Pancreas (tissue), 10 donors: ENCODE data around the gene DOK4. TPM values are rescaled to one million over a fixed set of nuclear protein-coding genes. Genes with fewer than 3 reads are reported as not detected.

ENCODE experiments used
- ATAC-seq, 4 donors: fragments of 200-7000 bp; cut with Tn5 transposase; one replicate each; pipeline versions ENCODE4 v1.8.0 to v1.9.1; 2020; ENCODE audit warnings: mild to moderate bottlenecking in 4 of 4, moderate library complexity in 4 of 4
- DNase-seq, 6 donors: peaks; one replicate each; pipeline ENCODE4 v3.0.0-alpha.2; 2020
- FAIRE-seq: peaks from 2 replicates; lab custom pipeline; 2012; peaks lifted over from hg19 to GRCh38; lab: Jason Lieb, UNC
- H3K27ac ChIP-seq, 4 donors: fragments of 200-600 bp; sonication (generic); 1 replicate in 3 of 4; 2 replicates in 1 of 4; pipeline versions ENCODE4 v1.5.0 to v1.8.0; 2020
- H3K27me3 ChIP-seq, 4 donors: fragments of 200-600 bp; one replicate each; pipeline ENCODE4 v1.8.0; 2021
- H3K36me3 ChIP-seq, 3 donors: fragments of 200-600 bp; sonication (generic) in 1 of 3; one replicate each; pipeline versions ENCODE4 v1.5.0 to v1.8.0; 2020 to 2021
- H3K4me1 ChIP-seq, 3 donors: fragments of 200-600 bp; one replicate each; pipeline ENCODE4 v1.8.0; 2021
- H3K4me3 ChIP-seq, 4 donors: fragments of 200-600 bp; sonication (generic) in 2 of 4; one replicate each; pipeline versions ENCODE4 v1.5.0 to v1.8.0; 2020 to 2021
- H3K9me3 ChIP-seq, 4 donors: fragments of 200-600 bp; one replicate each; pipeline ENCODE4 v1.8.0; 2021
- WGBS, 2 donors: extraction: QIAGEN DNeasy Blood & Tissue Kit; methylation state at CpG; one replicate each; pipeline ENCODE4 v1.1.7; 2013; 5-methylcytosine and 5-hydroxymethylcytosine counted together
- intact Hi-C, 3 donors: fragments of 100-400 bp; cut with DNase I; formaldehyde crosslinking; loops; one replicate each; pipeline versions ENCODE4 v1.11.1 to v1.14.2; 2022
- polyA plus RNA-seq, 2 donors: library from polyadenylated mRNA; stranded (reverse); fragments of 200-250 nt; gene quantifications; one replicate each; pipeline ENCODE4 v1.2.3, GENCODE V29; 2013
- total RNA-seq, 6 donors: library from RNA; stranded (reverse); fragmentation: NEBNext Ultra II Directional in 4 of 6; extraction: Animal tissue kit (Norgen Biotek cat#: 25700) in 4 of 6; gene quantifications; one replicate each; pipeline versions ENCODE4 v1.2.1 to v1.2.4, GENCODE V29; 2021 to 2023
- TF ChIP-seq, protein P1 (sequence below), 4 donors: fragments of 200-600 bp; sonication (generic) in 3 of 4; IDR thresholded peaks; one replicate each; pipeline versions ENCODE4 v1.5.0 to v1.8.0; 2021; ENCODE audit warnings: antibody characterized with exemption in 4 of 4
- donor health status: healthy with polysubstance abuse.
- donor health status: DM: no; HTN: no; CAD: no; lungs with moderate emphysema.
- donor health status: DM: no; HTN: no; CAD: no.
- donor health status: control.
- donor health status: control.
- donor health status: Bipolar disorder and iron deficiency.
- donor health status: DM: yes; HTN: yes; CAD: no.
- donor health status: DM: no; HTN: no; CAD: no.
- donor health status: DM: no; HTN: no; CAD: no.
- donor health status: DM: yes; HTN: yes; CAD: no.

Gene DOK4
- total and polyA plus RNA-seq, 8 donors, result 9.2 to 26.4 (median 15.5) TPM

DNA sequence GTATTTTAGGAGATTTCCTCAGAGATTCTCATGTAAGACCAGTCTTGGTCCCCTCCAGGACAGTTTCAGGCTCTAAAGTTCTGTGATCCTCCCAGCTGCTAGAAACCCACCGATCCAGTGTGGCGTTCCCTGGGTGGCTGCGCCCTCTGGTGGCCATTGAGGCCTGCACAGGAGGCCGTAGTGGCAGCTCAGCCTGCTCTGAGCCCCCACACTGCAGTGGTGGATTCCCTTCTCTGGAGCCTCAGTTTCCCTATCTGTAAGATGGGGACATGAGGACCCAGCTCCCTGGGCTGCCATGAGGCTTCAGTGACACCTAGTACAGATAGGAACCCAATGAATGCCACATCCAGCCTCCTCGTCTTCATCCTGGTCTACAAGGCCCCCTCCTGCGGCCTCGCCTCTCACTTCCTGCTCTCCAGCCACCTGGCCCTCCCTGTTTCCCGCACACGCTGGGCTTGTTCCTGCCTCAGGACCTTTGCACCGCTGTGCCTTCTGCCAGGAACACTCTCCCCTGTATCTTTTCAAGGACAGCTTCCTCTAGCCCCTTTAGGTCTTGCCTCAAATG is 33.6 kb upstream of the DOK4 start:
- no peak for FAIRE-seq
- WGBS, 2 donors, result 31 to 32% methylated on average over 10 of the region's 10 CpGs

DNA sequence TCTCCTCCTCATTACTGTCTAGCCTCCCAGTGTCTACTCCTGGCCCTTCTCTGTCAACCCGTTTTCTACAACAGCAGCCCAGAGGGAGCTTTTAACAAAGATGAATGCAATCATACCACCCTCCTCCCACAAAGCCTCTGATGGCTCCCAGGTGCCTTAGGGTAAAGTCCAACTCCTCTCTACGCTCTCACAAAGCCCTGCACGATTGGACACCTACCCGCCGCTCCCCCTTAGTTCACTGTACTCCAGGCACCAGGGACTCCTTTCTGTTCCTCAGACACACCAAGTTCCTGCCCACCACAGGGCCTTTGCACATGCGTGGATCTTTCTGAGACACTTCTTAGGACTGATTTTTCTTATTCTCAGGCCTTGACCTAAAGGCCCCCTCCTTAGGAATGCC is 32.6 kb upstream of the DOK4 start:
- DNase-seq (no peak), ATAC-seq (no peak), FAIRE-seq (no peak)
- Histone ChIP-seq H3K27ac (no peak overlapping the region), H3K27me3 (no peaks in the 10 kb centered on the region), H3K4me1 (no peaks in the 10 kb centered on the region), H3K4me3 (no peak overlapping the region), H3K9me3 (no peaks in the 10 kb centered on the region), H3K36me3 (no peaks in the 10 kb centered on the region)
- intact Hi-C loops, result loop anchor here in 2 of 3 donors (2.0 to 10.0 kb wide), 4 partner anchors 94 to 217 kb away; no protein-coding TSS in a partner anchor
- WGBS, 2 donors, result 74 to 78% methylated on average over 6 of the region's 6 CpGs
- TF ChIP-seq, protein P1, sequence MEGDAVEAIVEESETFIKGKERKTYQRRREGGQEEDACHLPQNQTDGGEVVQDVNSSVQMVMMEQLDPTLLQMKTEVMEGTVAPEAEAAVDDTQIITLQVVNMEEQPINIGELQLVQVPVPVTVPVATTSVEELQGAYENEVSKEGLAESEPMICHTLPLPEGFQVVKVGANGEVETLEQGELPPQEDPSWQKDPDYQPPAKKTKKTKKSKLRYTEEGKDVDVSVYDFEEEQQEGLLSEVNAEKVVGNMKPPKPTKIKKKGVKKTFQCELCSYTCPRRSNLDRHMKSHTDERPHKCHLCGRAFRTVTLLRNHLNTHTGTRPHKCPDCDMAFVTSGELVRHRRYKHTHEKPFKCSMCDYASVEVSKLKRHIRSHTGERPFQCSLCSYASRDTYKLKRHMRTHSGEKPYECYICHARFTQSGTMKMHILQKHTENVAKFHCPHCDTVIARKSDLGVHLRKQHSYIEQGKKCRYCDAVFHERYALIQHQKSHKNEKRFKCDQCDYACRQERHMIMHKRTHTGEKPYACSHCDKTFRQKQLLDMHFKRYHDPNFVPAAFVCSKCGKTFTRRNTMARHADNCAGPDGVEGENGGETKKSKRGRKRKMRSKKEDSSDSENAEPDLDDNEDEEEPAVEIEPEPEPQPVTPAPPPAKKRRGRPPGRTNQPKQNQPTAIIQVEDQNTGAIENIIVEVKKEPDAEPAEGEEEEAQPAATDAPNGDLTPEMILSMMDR (IDR thresholded peaks at IDR 0.05), result no peak

More for the DNA sequence above, 33.6 kb upstream of the DOK4 start:
- no peaks in the 10 kb centered on the region for H3K4me1 ChIP-seq
- intact Hi-C loops, result loop anchor here in 2 of 3 donors (2.0 to 10.0 kb wide), 4 partner anchors 95 to 218 kb away; no protein-coding TSS in a partner anchor
- TF ChIP-seq, protein P1 (IDR thresholded peaks at IDR 0.05), result peak; percentile 94 to 98 (median 96)
- DNase-seq (peak; percentile 57 to 93 (median 80)), ATAC-seq (peak; percentile 85 to 95 (median 91))
- H3K4me3 ChIP-seq, result no peak overlapping the region
- no peaks in the 10 kb centered on the region for H3K36me3 ChIP-seq
- H3K27me3 ChIP-seq, result no peaks in the 10 kb centered on the region
- H3K9me3 ChIP-seq, result no peaks in the 10 kb centered on the region
- no peak overlapping the region for H3K27ac ChIP-seq

DNA sequence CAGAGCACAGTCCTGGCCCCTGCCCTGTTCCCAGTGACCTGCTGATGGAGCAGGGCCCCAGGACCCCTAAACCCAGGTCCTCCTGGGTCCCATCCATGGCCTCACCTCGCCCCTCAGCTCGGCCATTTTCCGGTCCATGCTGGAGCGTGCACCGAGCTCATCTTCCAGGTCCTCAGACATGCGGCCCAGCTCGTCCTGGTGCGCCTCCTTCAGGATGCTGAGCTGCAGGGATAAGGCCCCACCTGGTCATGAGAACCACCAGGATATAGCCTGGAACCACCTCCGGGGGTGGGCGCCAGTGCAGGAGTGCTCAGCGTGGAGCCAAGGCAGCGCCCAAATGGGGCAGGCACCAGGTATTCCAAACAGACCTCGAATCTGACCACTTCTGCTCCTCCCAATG is 32.2 kb upstream of the DOK4 start:
- no peak overlapping the region for H3K27ac ChIP-seq
- no peaks in the 10 kb centered on the region for H3K9me3 ChIP-seq
- no peak for FAIRE-seq
- 87 to 90% methylated on average over 13 of the region's 13 CpGs for WGBS, 2 donors
- H3K4me3 ChIP-seq, result no peak overlapping the region
- H3K4me1 ChIP-seq, result no peaks in the 10 kb centered on the region
- no peak for ATAC-seq
- H3K36me3 ChIP-seq, result no peaks in the 10 kb centered on the region
- TF ChIP-seq, protein P1 (IDR thresholded peaks at IDR 0.05), result no peak
- intact Hi-C loops, result loop anchor here in 2 of 3 donors (2.0 to 10.0 kb wide), 4 partner anchors 94 to 216 kb away; no protein-coding TSS in a partner anchor
- peak in 1 of 6 donors; percentile 67 for DNase-seq
- no peaks in the 10 kb centered on the region for H3K27me3 ChIP-seq

DNA sequence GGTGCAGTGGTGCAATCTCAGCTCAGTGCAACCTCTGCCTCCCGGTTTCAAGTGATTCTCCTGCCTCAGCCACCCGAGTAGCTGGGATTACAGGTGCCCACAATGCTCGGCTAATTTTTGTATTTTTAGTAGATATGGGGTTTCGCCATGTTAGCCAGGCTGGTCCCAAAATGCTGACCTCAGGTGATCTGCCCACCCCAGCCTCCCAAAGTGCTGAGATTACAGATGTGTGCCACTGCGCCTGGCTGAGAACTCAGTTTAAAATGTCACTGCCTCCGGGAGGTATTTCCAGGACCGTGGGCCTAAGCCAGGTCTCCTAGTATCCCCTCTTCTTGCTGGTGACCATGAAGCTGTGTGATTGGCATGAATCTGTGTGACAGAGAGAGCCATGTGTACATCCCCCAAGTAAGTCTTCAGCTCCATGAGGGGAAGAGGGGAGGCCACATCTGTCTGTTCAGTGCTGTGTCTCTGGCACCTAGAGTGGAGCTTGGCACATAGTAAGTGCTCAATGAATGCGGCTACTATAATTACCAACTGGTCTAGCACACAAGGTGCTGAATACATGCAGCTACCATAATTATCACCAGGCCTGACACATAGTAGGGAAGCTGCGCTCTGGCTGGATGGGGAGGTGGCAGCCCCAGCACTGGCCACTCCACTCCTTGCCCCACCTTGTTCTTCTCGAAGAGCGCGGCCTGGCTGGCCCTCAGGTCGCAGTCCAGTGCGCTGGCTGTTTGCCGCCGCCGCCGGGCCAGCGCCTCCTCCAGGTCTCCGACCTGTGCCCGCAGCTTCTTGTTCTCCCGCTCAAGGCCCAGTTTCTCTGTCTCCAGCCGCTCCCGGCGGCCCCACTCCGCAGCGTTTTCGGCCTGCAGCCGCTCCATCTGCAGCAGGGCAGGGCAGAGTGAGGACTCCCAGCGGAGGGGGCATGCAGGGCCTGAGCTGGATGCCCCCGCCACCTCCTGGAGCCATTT is 31.4 kb upstream of the DOK4 start:
- Histone ChIP-seq H3K27me3 (no peaks in the 10 kb centered on the region), H3K36me3 (no peaks in the 10 kb centered on the region), H3K4me1 (no peaks in the 10 kb centered on the region), H3K4me3 (no peak overlapping the region), H3K27ac (no peak overlapping the region), H3K9me3 (no peaks in the 10 kb centered on the region)
- DNase-seq, result peak in 1 of 6 donors; percentile 48
- no peak for ATAC-seq
- no peak for FAIRE-seq
- WGBS, 2 donors, result 91 to 93% methylated on average over 31 of the region's 31 CpGs
- TF ChIP-seq, protein P1 (IDR thresholded peaks at IDR 0.05), result no peak
- intact Hi-C loops, result loop anchor here in 2 of 3 donors (2.0 to 10.0 kb wide), 4 partner anchors 93 to 215 kb away; no protein-coding TSS in a partner anchor
